Bronchial smooth muscle cell (primary cell): Measurements from ENCODE around the gene LRRC38. TPM values are rescaled to one million over a fixed set of nuclear protein-coding genes. Genes with fewer than 3 reads are reported as not detected.

Experiments used
- total RNA-seq: library from RNA; depleted of rRNA; stranded (reverse); fragments of >200 nt; gene quantifications from 2 replicates; pipeline ENCODE4 v1.2.1, GENCODE V29; 2014

Gene LRRC38, protein sequence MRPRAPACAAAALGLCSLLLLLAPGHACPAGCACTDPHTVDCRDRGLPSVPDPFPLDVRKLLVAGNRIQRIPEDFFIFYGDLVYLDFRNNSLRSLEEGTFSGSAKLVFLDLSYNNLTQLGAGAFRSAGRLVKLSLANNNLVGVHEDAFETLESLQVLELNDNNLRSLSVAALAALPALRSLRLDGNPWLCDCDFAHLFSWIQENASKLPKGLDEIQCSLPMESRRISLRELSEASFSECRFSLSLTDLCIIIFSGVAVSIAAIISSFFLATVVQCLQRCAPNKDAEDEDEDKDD
- not detected in 2 replicates for total RNA-seq

GRCh38 chr1:13513895-13514546 is at the start of gene LRRC38:
Gene LRRC38 (minus strand): TSS chr1:13514003. CDS start chr1:13513593, 410 bp downstream.

Other genes starting within 250 kb of the LRRC38 start
- not detected in 2 replicates for gene PRAMEF8, start 228.9 kb downstream of the LRRC38 start, total RNA-seq
- gene PRAMEF33, start 210.5 kb downstream of the LRRC38 start, total RNA-seq = not detected in 2 replicates
- not detected in 2 replicates for gene PRAMEF15, start 198.4 kb downstream of the LRRC38 start, total RNA-seq
- not detected in 2 replicates for gene PRAMEF14, start 166.9 kb downstream of the LRRC38 start, total RNA-seq
- not detected in 2 replicates for gene PRAMEF19, start 142.1 kb downstream of the LRRC38 start, total RNA-seq
- not detected in 2 replicates for gene PRAMEF17, start 124.4 kb downstream of the LRRC38 start, total RNA-seq
- not detected in 2 replicates for gene PRAMEF20, start 103.6 kb downstream of the LRRC38 start, total RNA-seq
- gene PDPN, start 69.8 kb upstream of the LRRC38 start, total RNA-seq = 0.86 and 1.1 TPM in 2 replicates
- 7.0 and 7.9 TPM in 2 replicates for gene PRDM2, start 186.2 kb upstream of the LRRC38 start, total RNA-seq